HG03457 (cell line): ENCODE measurements around the gene SNRPA1.
"Not testable (repeated sequence)": the region's sequence is repeated elsewhere in the genome, so short reads cannot be mapped to it uniquely, and the experiment has no call there.

ENCODE experiments used
- ATAC-seq: cut with Tn5 transposase; IDR thresholded peaks from one replicate; pipeline ENCODE4 v1.9.1; 2021; ENCODE audit warnings: moderate number of reproducible peaks; ENCODE audit not compliant: unreplicated experiment

Gene SNRPA1

DNA sequence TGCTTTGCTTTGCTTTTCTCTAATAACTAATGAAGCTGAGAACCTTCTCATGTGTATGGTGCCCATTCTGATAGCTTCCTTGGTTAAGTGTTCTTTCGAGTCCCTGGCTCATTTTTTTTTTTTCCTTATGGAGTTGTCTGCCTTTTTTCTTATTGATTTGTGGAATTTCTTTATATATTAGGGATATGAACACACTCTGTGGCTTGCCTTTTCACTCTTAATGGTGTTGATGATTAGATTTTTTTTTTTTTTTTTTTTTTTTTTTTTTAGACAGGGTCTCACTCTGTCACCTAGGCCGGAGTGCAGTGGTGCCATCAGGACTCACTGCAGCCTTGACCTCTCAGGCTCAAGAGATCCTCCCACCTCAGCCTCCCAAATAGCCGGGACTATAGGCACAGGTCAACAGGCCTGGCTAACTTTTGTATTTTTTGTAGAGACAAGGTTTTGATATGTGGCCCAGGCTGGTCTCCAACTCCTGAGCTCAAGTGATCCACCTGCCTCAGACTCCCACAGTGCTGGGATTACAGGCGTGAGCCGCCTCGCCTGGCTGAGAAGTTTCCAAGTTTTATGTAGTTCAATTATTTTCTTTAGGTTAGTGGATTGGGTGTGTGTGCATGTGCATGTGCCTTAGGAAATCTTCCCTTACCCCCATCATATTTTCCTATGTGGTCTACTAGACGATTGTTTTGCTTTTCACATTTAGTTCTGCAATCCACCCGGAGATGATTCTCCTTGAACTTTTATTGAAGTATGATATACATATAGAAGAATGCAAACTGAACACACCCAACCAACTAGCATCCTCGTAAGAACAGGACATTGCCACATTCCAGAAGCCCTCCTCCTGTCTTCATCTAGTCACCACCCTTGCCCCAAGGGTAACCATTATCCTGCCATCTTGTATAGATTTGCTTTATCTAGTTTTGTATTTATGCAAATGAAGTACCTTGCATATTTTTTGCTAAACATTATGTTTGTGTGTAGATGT lies 1.7 kb upstream of the SNRPA1 start:
- no peak for ATAC-seq

DNA sequence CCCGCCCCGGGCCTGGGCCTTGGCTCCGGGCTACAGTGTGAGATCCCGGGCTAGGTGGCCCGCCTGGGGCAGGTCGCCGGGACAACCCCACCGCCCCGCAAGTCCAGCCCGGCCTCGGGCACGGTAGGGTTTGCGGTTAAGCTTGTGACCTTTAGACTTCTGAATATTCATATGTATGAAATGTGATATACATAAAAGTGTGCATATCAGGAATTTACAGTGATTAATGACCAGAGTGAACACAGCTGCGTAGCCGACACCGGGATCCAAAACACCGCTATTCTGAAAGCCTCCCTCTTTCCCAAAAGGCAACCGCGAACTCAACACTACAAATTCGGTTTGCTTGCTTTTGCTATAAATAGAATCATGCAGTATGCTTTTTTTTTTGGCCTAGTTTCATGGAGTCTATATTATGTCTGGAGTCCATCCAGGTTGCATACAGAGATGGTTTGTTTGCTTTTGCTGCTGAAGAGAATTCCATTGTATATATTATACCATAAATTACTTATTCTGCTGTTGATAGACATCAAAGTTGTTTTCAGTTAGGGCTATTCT lies 636 bp upstream of the SNRPA1 start:
- no peak for ATAC-seq

DNA sequence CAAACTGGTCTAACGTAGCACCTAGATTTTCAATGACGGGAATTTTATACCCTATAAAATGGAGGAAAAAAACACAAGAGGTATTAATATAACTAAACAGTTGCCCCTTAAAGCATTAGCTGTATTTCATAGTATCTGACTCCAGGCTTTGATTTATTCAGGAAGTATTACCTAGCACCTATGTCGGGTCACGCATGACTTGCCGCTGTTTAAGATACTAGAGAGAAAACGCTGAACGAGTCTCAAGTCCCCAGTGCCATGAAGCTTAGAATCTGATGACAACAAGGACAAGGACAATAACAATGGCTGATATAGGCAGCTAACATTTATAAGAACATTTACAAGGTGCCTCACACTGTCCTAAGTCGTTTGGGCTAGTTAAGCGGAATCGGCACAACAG lies 1.9 kb downstream of the SNRPA1 start:
- no peak for ATAC-seq

DNA sequence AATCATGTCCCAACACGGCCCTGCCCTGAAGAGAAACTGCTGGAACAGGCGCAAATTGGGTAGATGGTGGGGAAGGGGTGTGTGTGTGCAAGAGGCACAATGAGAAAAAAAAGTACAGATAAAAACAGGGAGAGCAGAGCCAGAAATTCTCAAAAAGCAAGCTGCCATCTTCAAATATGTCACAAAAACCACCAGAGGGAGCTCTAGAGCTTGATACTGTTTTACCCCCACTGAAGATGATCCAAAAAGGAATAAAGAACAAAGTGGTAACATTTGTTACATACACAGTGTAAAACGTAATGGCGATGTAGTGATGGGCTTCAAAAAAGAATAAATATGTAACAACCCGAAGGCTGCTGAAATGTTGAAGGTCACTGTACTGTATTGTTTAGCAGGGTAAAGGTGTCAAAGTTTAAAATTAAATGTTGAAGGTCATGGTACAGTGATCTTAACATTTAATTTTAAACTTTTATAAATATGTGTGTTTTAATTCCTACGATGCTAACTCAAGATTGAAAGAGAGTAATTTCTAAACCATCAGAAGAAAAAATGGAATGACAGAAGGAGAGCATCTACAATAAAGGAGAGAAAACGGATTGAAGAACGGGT lies 6.0 kb downstream of the SNRPA1 start:
- ATAC-seq: no peak

DNA sequence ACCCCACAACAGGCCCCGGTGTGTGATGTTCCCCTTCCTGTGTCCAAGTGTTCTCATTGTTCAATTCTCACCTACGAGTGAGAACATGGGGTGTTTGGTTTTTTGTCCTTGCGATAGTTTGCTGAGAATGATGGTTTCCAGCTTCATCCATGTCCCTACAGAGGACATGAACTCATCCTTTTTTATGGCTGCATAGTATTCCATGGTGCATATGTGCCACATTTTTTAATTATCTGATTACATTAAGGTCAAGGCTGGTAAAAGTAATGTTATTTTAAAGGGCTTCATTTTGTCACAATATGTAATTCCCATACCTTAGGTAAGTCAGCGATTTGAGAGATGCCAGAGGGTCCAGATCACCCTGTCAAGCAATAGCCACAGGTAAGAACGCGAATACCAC lies 7.7 kb downstream of the SNRPA1 start:
- not testable (repeated sequence) for ATAC-seq

DNA sequence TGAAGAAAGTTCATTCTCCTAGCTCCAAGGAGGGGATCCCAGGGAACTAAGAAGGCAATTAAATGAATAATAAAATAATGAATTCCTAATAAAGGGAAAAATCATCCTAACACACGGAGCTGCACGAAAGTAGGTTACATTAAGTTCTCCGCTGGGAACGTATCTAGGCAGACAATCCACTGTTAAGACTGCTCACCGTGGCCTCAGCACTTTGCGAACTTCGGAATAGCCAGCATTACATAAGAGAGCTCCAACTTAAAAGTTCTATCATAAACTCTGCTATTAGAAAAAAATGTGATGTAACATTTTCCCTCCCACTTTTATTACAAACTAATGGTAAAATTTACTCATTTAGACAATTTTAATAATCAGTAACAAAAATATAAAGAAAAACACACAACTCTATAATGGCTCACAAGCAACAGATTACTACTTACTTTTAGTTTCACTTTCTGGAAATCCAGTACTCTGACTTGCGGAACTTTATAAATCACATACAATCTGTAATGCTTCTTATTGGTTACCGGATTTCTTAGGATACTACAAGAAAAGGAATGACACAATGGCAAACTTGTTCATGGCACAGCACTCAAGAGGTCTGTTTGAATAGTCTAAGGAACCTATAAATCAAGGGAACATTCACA lies 8.5 kb downstream of the SNRPA1 start:
- no peak for ATAC-seq

DNA sequence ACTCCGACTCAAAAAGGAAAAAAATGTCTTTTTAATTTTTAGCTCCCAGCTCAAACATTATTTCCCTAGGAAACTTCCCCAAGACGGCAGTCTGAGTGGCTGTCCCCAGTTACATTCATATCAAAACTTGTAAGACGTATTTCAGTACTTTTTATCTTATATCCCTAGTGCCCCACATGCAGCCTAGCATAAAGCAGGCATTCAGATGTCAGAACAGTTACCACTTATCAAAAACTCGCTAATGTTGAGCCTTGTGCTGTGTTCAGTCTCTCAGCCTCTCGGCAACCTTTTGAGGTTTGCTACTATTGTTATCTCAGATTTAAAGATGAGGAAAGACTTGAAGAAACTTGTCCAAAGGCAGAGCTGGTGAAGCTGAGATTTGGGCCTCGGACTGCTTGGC lies 11.1 kb downstream of the SNRPA1 start:
- ATAC-seq: no peak

DNA sequence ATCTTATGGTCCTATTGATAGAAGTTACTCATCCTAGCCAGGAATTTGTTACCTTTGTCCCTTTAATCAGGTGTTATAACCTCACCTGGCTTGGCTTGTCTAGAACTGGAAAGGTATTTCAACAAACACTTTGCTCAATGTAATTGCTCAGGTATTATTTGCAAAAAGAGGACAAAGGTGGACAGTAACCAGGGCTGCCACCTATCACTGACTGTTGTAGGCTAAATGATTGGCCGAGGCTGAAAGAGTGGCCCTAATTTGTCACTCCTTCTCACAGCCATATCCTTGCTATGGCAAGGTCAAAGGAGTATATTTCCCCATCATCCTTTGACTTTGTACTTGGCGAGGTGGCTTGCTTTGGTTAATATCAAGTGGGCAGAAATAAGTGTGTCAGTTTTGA lies 15.0 kb downstream of the SNRPA1 start:
- no peak for ATAC-seq

DNA sequence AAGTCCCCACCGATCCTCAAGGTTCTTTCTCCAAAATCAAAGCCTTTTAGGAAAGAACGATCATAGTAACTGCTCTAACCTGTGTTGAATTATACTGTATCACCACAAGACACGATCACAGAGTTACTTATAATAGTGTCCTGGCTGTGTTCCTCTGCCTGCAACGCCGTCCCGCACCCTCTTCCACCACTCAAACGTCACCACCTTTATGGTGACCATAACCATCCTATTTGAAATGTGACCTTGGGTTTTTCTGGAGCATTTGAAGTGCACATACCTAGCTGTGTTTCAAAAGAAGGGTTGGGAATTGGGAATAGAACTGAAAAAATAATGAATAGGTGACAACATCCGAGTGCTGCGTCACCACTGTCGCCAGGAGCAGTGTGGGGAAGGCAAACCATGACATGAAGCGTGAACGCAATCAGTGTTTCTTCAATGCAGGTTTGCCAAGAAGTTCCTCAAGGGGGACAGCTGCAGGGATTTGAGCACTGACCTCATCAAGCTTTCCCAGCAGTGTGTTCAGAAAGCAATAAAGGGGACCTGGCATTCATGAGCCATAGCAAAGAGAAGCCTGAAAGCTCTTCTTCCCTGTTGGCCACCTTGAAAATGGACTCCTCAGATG lies 17.0 kb downstream of the SNRPA1 start:
- ATAC-seq: no peak

DNA sequence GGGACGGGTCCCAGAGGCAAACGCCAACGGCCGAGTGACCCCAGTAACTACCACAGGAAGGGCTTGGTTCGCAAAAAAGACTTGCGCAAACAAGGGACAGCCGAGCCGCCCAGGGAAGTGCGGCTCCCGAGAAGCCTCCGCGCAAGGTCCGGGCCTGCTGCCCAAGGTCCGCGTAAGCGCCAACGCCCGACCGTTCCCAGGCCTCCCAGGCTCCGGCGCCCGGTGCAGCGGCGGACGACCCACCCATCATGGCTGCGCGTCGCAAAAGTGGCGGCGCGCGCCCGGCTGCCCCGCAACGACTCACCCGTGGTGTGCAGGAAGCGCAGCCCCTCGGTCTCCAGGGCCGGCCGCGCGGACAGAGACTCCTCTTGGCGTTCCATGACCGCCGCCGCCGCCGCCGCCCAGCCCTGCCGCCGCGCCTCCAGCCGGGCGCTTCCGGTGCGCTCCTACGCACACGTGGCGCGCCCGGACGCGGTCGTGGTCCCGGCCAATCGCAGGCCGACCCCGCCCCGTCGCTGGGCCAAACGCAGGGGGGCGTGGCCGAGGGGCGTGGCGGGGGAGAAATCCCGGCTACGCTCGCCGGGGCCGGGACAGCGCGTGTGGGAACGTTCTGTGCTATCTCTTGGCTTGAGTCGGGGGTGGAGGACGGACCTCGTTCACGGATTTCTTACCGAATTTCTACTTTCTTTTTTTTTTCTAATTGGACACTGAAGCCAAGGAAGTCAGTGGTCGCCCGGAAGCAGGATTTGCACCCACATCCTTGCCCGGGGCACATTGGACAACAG lies 17.8 kb downstream of the SNRPA1 start, which contains the start of gene SELENOS:
TSS of gene SELENOS (minus strand) at position 448 of the 785 bp plus-strand sequence. CDS start at position 380, 68 bp downstream.
- peak; percentile 83 for ATAC-seq

DNA sequence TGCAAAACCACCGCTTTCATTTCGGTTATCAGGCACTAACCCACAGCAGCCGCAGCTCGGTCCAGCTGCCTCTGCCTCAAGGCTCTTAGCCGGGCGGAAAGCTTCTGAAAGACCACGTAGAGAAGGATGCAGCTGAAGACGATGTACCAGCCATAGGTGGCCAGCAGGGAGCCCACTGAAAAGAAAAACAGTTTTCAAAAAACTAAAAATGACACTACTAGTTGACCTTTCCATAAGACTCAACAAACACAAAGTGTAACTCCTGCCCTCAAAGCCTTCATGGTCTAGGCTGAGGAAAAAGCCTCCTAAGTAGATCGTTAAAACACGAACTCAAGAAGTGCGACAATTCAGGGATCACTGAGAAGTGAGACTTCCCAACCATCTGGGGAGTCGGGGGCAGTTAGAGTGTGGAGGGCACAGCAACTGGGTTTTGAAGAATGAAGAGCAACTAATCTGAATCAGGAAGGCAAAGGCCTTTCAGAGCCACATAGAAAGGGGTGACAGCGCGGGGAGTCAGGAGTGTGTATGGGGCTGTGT lies 18.5 kb downstream of the SNRPA1 start:
- peak; percentile 0 for ATAC-seq

DNA sequence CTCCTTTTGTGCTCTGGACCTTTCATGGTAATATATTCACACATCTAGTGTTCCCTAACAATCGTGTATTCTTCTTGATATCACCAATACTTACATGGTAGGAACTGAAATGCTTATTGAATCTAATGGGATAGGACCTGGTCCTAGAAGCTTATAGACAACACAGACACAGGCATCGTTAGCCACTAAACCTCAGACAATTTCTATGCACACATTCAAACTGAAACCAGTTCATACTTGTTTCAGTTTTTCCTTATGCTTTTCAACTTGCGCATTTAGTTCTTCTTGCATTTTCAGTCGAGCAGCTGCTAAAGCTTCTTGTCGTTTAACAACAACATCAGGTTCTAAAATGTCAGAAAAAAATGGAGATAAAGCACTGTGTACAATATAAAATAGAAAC lies 20.0 kb downstream of the SNRPA1 start:
- ATAC-seq: no peak

DNA sequence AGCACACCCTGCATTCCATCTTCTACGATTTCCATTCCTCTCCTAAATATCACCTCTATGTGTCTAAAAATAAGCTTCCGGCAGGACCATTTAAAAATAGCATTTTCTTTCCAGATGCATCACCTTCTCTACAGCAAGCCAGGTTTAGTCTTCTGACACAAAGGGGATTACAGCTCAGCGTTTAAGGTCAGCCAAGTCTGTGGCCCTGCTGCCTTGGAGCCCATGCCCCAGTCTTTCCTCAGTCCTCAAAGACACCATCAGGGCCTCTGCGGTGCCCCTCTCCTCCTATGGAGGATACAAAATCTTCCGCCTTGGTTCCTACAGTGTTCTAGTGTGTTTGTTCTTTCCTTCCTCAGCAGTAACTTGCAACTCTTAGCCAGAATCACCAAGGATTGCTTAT lies 21.5 kb downstream of the SNRPA1 start:
- no peak for ATAC-seq

DNA sequence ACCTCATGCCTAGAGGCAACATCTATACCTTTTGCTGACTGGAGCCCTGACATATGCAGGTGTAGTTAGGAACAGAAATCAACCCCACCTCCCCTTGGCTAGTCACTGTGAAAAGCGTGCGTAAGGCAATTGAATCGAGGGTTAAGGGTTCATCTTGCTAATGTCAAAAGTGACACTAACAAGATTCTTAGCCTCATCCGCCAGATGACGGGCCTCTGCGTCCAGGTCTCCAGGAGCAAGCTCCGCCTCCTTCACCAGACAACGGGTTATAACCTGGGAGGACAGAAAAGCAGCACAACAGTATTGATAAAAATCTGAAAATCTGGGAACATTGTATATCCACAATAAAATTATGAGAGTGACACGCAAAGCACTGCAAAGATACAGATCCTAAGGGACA lies 22.5 kb downstream of the SNRPA1 start:
- no peak for ATAC-seq

DNA sequence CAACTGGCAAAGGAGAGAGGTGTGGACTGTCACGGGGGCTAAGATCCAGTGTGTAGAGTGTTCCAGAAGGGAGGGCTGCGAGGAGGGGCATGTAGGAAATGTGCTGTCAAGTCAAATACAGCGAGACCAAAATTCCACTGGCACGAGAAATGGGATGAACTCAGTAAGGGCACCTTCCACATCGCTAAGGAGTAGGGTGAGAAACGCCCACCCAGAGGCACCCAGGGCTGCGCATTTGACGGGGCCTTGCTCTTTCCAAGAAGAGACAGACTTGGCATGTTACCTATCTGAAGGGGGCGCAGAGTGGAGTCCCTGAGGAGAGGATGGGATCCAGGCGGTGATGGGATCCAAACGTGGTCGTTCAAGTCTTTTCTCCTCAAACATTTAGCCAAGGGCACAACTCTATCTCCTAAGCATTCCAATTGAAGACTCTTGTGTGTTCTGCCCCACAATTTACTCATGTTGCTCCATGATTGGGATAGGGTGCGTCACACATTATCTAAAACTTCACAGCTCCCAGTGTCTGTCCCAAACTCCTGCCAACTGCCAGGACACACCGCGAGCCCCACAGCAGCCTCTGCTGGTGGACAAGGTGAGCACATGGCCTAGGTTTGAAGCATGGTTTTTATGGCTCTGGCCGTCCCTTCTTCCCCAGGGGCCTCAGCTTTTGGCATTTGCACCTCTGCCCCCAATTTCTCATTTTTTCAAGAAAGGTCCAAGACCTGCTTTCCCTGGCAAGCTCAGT lies 25.4 kb downstream of the SNRPA1 start:
- ATAC-seq: no peak

DNA sequence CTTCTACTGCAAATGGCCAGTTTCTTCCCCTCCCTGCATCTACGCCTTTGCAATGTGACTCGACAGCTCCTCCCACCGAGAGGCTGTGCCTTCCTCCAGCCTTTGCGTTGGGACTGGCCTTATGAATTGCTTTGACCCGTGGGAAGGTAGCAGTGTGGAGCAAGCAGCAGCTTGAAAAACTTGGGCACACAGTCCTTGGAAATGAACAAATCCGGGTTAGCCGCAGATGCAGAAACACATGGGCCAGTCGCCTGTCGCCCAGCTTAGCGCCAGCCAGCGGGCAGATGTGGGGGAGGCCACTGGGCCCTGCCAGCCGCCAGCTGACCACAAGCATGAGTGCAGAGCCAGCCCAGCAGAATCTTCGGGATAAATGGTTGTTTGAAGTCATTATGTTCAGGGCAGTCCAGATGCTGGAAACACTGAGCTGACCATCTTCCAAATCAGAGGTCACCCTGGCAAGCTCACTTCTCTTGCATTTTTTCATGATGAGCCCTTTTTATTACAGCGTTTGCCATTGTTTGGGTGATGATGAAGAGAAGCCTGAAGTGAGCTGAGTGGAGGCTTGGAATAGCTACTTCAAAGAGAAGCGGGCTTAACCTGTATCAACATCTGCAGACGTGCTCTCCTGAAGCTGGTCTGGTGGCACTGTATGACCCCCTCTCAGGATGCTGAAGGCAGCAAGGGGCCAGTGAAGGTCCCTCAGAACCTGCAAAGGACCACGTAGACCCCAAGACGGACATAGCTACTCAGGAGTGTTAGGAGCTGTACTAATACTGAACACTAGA lies 27.5 kb downstream of the SNRPA1 start:
- no peak for ATAC-seq

DNA sequence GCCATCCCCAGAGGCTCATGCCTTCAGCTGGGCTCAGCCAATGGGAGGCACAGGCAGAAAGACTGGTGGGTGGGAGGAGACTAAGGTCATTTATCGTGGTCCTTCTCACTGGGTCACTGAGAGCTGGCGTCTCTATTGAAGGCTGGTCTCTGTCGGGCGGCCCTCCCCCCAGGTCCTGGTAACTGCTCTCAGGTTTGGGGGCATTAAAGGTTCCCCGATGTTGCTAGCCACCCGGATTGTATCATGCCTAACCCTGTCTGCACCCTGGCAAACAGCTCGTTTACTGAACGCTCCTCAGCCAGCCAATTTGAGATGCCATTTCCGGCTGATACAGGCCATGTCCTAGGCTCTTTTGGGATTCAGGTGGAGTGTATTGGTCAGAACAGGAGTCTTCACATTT lies 28.3 kb downstream of the SNRPA1 start:
- ATAC-seq: no peak

DNA sequence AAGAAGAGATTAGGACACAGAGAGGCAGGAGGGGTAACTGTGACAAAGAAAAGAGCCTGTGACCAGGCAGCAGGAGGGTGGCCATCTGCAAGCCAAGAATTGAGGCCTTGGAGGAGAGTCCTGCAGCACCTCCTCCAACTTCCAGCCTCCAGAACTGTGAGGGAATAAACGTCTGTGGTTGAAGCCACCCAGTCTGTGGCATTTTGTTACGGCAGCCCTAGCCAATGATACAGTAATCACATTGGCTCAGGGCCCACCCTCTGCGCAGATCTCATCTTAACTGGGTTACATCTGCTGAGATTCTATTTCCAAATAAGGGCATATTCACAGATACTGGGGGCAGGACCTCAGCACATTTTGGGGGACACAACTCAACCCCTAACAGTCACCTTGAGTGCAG lies 29.0 kb downstream of the SNRPA1 start:
- no peak for ATAC-seq
